Measurements from ENCODE around the gene GPBAR1. TPM values are rescaled to one million over a fixed set of nuclear protein-coding genes. Genes with fewer than 3 reads are reported as not detected.

Gene GPBAR1
- total and polyA plus RNA-seq, 2 of the 8 experiments (the other 6 are each of a cell fraction or from before 2014, with no cell fraction given), result 0.32 to 0.59 TPM

- H3K9ac ChIP-seq (replicated peaks in 1 of 4; ENCODE audit: extremely low read depth in 1 of 4, low read depth in 3 of 4, low read length in 3 of 4), result no peak overlapping the region
- H3K9me3 ChIP-seq (ENCODE audit: insufficient read depth in 2 of 2, low read depth in 1 of 2, low read length in 1 of 2), result no peaks in the 10 kb centered on the region
- no peak overlapping the region for H3K14ac ChIP-seq (ENCODE audit: insufficient read length)
- no peak overlapping the region for H3K4me2 ChIP-seq (ENCODE audit: insufficient read depth in 1 of 2, low read depth in 2 of 2, low read length in 2 of 2)
- CTCF ChIA-PET (ENCODE audit: partially characterized antibody), result interaction anchor here (0.6 to 3.1 kb wide), 8 partner anchors 9 to 68 kb away, joined by 3 to 25 read pairs (median 10); partner anchors contain the start of gene GPBAR1
- no peaks in the 10 kb centered on the region for H3K79me1 ChIP-seq (ENCODE audit: low read depth, low read length)
- H3K27ac ChIP-seq (ENCODE audit: low read depth, low read length), result no peak overlapping the region
- POLR2A ChIA-PET (ENCODE audit: partially characterized antibody), result interaction anchor here (0.6 to 2.2 kb wide), 8 partner anchors 10 to 358 kb away, joined by 3 to 6 read pairs (median 3); partner anchors contain the start of gene GPBAR1
- no peak overlapping the region for H2AK5ac ChIP-seq (ENCODE audit: low read depth, low read length)
- H3K4me3 ChIP-seq (ENCODE audit: extremely low read depth in 1 of 4, insufficient read depth in 2 of 4, low read depth in 3 of 4, low read length in 4 of 4), result no peak overlapping the region
- H3K27me3 ChIP-seq (replicated peaks in 1 of 4; ENCODE audit: control insufficient read depth in 3 of 4, extremely low read depth in 1 of 4, insufficient read depth in 3 of 4, low read length in 3 of 4), result no peaks in the 10 kb centered on the region
- no peak overlapping the region for H2BK20ac ChIP-seq (ENCODE audit: low read length)
- no peak overlapping the region for H2BK12ac ChIP-seq (ENCODE audit: low read depth, low read length)
- H3K36me3 ChIP-seq (ENCODE audit: control insufficient read depth in 2 of 4, insufficient read depth in 4 of 4, low read length in 3 of 4), result peaks cover 20 to 82% (median 58%) of the 10 kb centered on the region in 4 experiments
- no peak overlapping the region for H3K4ac ChIP-seq (replicated peaks; ENCODE audit: insufficient read length, low read depth, low read length)
- peaks cover 0 to 3% of the 10 kb centered on the region in 2 experiments for H4K20me1 ChIP-seq (replicated peaks in 1 of 2; ENCODE audit: control insufficient read depth in 1 of 2, insufficient read depth in 2 of 2, low read length in 2 of 2)
- no peak for DNase-seq (ENCODE audit: low read depth in 1 of 2, low spot score in 2 of 2)
- H3K56ac ChIP-seq (replicated peaks; ENCODE audit: insufficient read length, low read depth, low read length), result no peak overlapping the region
- WGBS, 2 experiments (ENCODE audit: extremely low coverage in 1 of 2, insufficient coverage in 1 of 2, insufficient read length in 1 of 2, insufficient replicate concordance in 2 of 2, low coverage in 1 of 2, low lambda C conversion rate in 2 of 2, missing lambda C conversion rate in 1 of 2), result 94% methylated on average over 4 of the region's 4 CpGs; no CpG with 5 or more reads in 1 of the 2 experiments
- H2BK15ac ChIP-seq (ENCODE audit: low read length), result no peak overlapping the region
- H4K8ac ChIP-seq (ENCODE audit: extremely low read depth, insufficient read depth, low read length), result no peak overlapping the region
- no peak overlapping the region for H3K23ac ChIP-seq (ENCODE audit: insufficient read length)
- H3K18ac ChIP-seq (ENCODE audit: extremely low read depth, low read length), result no peak overlapping the region
- no peak overlapping the region for H4K91ac ChIP-seq (replicated peaks; ENCODE audit: insufficient read length, low read length)
- no peak overlapping the region for H2BK120ac ChIP-seq (replicated peaks; ENCODE audit: low read depth, low read length)
- H3K4me1 ChIP-seq (replicated peaks in 1 of 4; ENCODE audit: control insufficient read depth in 3 of 4, insufficient read depth in 4 of 4, low read length in 3 of 4), result no peaks in the 10 kb centered on the region
- no peak overlapping the region for H2BK5ac ChIP-seq (ENCODE audit: low read depth, low read length)
- no peak overlapping the region for H2AFZ ChIP-seq (ENCODE audit: low read length)
- no peak overlapping the region for H4K5ac ChIP-seq (ENCODE audit: insufficient read length, low read depth, low read length)
- FAIRE-seq, result no peak
- H3K79me2 ChIP-seq (ENCODE audit: control insufficient read depth in 1 of 2, insufficient read depth in 2 of 2, low read length in 2 of 2), result peaks cover 0 to 9% of the 10 kb centered on the region in 2 experiments; a peak in 2 of 4 replicates
- H3K23me2 ChIP-seq (ENCODE audit: low read depth, low read length), result no peaks in the 10 kb centered on the region
- no peak for TF ChIP-seq NANOG (IDR thresholded peaks at IDR 0.05; ENCODE audit: insufficient read depth, low read depth, low read length, poor library complexity, severe bottlenecking)
- no peak for TF ChIP-seq TAF1 (IDR thresholded peaks at IDR 0.05; ENCODE audit: low read depth, low read length)
- no peak for TF ChIP-seq ATF2 (IDR thresholded peaks at IDR 0.05; ENCODE audit: low read length)
- TF ChIP-seq ASH2L (IDR thresholded peaks at IDR 0.05; ENCODE audit: low read length), result no peak
- TF ChIP-seq CHD1 (IDR thresholded peaks at IDR 0.05; ENCODE audit: low read depth, low read length), result no peak
- no peak for TF ChIP-seq RBBP5 (IDR thresholded peaks at IDR 0.05; ENCODE audit: borderline replicate concordance, low read depth, low read length)
- no peak for TF ChIP-seq NRF1 (IDR thresholded peaks at IDR 0.05; ENCODE audit: low read depth, low read length)
- TF ChIP-seq SP4 (IDR thresholded peaks at IDR 0.05; ENCODE audit: low read length), result no peak
- TF ChIP-seq KDM4A (IDR thresholded peaks at IDR 0.05; ENCODE audit: low read depth, low read length, severe bottlenecking), result no peak
- TF ChIP-seq YY1 (IDR thresholded peaks at IDR 0.05; ENCODE audit: low read depth, low read length), result no peak
- TF ChIP-seq RAD21 (IDR thresholded peaks at IDR 0.05 in 1 of 2, conservative IDR thresholded peaks at IDR 0.05 in 1 of 2; ENCODE audit: low read depth in 2 of 2, low read length in 2 of 2), result no peak
Measured at GRCh38 chr2:218229851-218230250, 31.0 kb upstream of the GPBAR1 start.
